ENCODE measurements around the gene ERC1. TPM values are rescaled to one million over a fixed set of nuclear protein-coding genes. Genes with fewer than 3 reads are reported as not detected.

Gene ERC1
- total RNA-seq, 1 experiment from 2014 or later, result 12.3 TPM

- H2AFZ ChIP-seq (ENCODE audit: low read length), result no peak overlapping the region
- CTCF ChIA-PET, result no interaction called here
- intact Hi-C loops (cut with micrococcal nuclease), result no loop called here
- no peaks in the 10 kb centered on the region for H3K27me3 ChIP-seq (ENCODE audit: low read length)
- BruUV-seq (replicated peaks), result no TSS peak
- no peaks in the 10 kb centered on the region for H4K20me1 ChIP-seq (ENCODE audit: low read length)
- TF ChIP-seq EZH2 (IDR thresholded peaks at IDR 0.05; ENCODE audit: low read length, unreplicated experiment) (no peak), CTCF (conservative IDR thresholded peaks at IDR 0.05; ENCODE audit: low read depth, low read length) (no peak), EZH2phosphoT487 (IDR thresholded peaks at IDR 0.05; ENCODE audit: borderline replicate concordance, low read length) (no peak)
- ATAC-seq (no peak), DNase-seq (no peak)
- no peak overlapping the region for H3K4me2 ChIP-seq (ENCODE audit: low read length)
- no peaks in the 10 kb centered on the region for H3K9me2 ChIP-seq (replicated peaks; ENCODE audit: low read length)
- H3F3A ChIP-seq (ENCODE audit: low read length, unreplicated experiment), result no peaks in the 10 kb centered on the region
- H3K4me1 ChIP-seq (ENCODE audit: insufficient read depth, low read length), result no peaks in the 10 kb centered on the region
- POLR2A ChIA-PET (ENCODE audit: unreplicated experiment), result no interaction called here
- H3K4me3 ChIP-seq (ENCODE audit: low read length), result no peak overlapping the region
- H3K36me3 ChIP-seq (ENCODE audit: low read depth, low read length), result 0 out of 2 replicates have a peak, but pooled peaks cover 4% of the 10 kb centered on the region
- no peak overlapping the region for H3K9ac ChIP-seq (ENCODE audit: low read length)
- H3K79me2 ChIP-seq (ENCODE audit: low read length), result no peaks in the 10 kb centered on the region
- H3K27ac ChIP-seq (ENCODE audit: low read length), result no peak overlapping the region
- no peaks in the 10 kb centered on the region for H3K9me3 ChIP-seq (ENCODE audit: low read length)
Observed at GRCh38 chr12:1291601-1292332, 300.7 kb downstream of the ERC1 start.

- no peaks in the 10 kb centered on the region for H4K20me1 ChIP-seq (ENCODE audit: low read length)
- H3K36me3 ChIP-seq (ENCODE audit: low read depth, low read length), result 0 out of 2 replicates have a peak, but pooled peaks cover 4% of the 10 kb centered on the region
- ATAC-seq (no peak), DNase-seq (no peak)
- no peaks in the 10 kb centered on the region for H3K9me3 ChIP-seq (ENCODE audit: low read length)
- no peak overlapping the region for H2AFZ ChIP-seq (ENCODE audit: low read length)
- no peak overlapping the region for H3K4me2 ChIP-seq (ENCODE audit: low read length)
- no peak overlapping the region for H3K9ac ChIP-seq (ENCODE audit: low read length)
- no peaks in the 10 kb centered on the region for H3K4me1 ChIP-seq (ENCODE audit: insufficient read depth, low read length)
- no TSS peak for BruUV-seq (replicated peaks)
- POLR2A ChIA-PET (ENCODE audit: unreplicated experiment), result no interaction called here
- no peaks in the 10 kb centered on the region for H3F3A ChIP-seq (ENCODE audit: low read length, unreplicated experiment)
- TF ChIP-seq CTCF (conservative IDR thresholded peaks at IDR 0.05; ENCODE audit: low read depth, low read length) (no peak), EZH2phosphoT487 (IDR thresholded peaks at IDR 0.05; ENCODE audit: borderline replicate concordance, low read length) (no peak), EZH2 (IDR thresholded peaks at IDR 0.05; ENCODE audit: low read length, unreplicated experiment) (no peak)
- no peaks in the 10 kb centered on the region for H3K27me3 ChIP-seq (ENCODE audit: low read length)
- H3K79me2 ChIP-seq (ENCODE audit: low read length), result no peaks in the 10 kb centered on the region
- H3K9me2 ChIP-seq (replicated peaks; ENCODE audit: low read length), result no peaks in the 10 kb centered on the region
- H3K27ac ChIP-seq (ENCODE audit: low read length), result no peak overlapping the region
- H3K4me3 ChIP-seq (ENCODE audit: low read length), result no peak overlapping the region
- CTCF ChIA-PET, result no interaction called here
- intact Hi-C loops (cut with micrococcal nuclease), result no loop called here
Observed at GRCh38 chr12:1293901-1294300, 302.9 kb downstream of the ERC1 start.

- Histone ChIP-seq H3K4me1 (ENCODE audit: insufficient read depth, low read length) (peaks cover 4% of the 10 kb centered on the region), H3K27me3 (ENCODE audit: low read length) (no peaks in the 10 kb centered on the region), H3K27ac (ENCODE audit: low read length) (no peak overlapping the region), H3K9me3 (ENCODE audit: low read length) (no peaks in the 10 kb centered on the region), H3K4me2 (ENCODE audit: low read length) (no peak overlapping the region), H2AFZ (ENCODE audit: low read length) (no peak overlapping the region), H3F3A (ENCODE audit: low read length, unreplicated experiment) (no peaks in the 10 kb centered on the region), H3K79me2 (ENCODE audit: low read length) (no peaks in the 10 kb centered on the region), H3K9ac (ENCODE audit: low read length) (no peak overlapping the region), H3K4me3 (ENCODE audit: low read length) (no peak overlapping the region), H4K20me1 (ENCODE audit: low read length) (no peaks in the 10 kb centered on the region), H3K36me3 (ENCODE audit: low read depth, low read length) (0 out of 2 replicates have a peak, but pooled peaks cover 4% of the 10 kb centered on the region), H3K9me2 (replicated peaks; ENCODE audit: low read length) (no peaks in the 10 kb centered on the region)
- CTCF ChIA-PET, result no interaction called here
- POLR2A ChIA-PET (ENCODE audit: unreplicated experiment), result no interaction called here
- no peak for DNase-seq
- BruUV-seq (replicated peaks), result no TSS peak
- ATAC-seq, result no peak
- TF ChIP-seq CTCF (conservative IDR thresholded peaks at IDR 0.05; ENCODE audit: low read depth, low read length) (no peak), EZH2 (IDR thresholded peaks at IDR 0.05; ENCODE audit: low read length, unreplicated experiment) (no peak), EZH2phosphoT487 (IDR thresholded peaks at IDR 0.05; ENCODE audit: borderline replicate concordance, low read length) (no peak)
- intact Hi-C loops (cut with micrococcal nuclease), result no loop called here
Observed at GRCh38 chr12:1297206-1297605, 306.2 kb downstream of the ERC1 start.
